Uterus (tissue), 2 donors: ENCODE measurements around the gene ADAMTS17.

Source experiments
- POLR2A ChIP-seq, 2 donors: fragments of 450-650 bp; IDR thresholded peaks; one replicate each; pipeline ENCODE4 v1.6.1; 2016; ENCODE audit warnings: antibody characterized with exemption in 2 of 2, mild to moderate bottlenecking in 1 of 2, moderate library complexity in 1 of 2
- TF ChIP-seq, protein P1 (sequence below), 4 experiments: fragments of 200-600 bp in 2 of 4; fragments of 450-650 bp in 2 of 4; sonication (generic) in 2 of 4; IDR thresholded peaks; one replicate each; pipeline ENCODE4 v1.5.1; 2016 to 2019; ENCODE audit warnings: antibody characterized with exemption in 4 of 4, mild to moderate bottlenecking in 2 of 4, moderate library complexity in 1 of 4

DNA sequence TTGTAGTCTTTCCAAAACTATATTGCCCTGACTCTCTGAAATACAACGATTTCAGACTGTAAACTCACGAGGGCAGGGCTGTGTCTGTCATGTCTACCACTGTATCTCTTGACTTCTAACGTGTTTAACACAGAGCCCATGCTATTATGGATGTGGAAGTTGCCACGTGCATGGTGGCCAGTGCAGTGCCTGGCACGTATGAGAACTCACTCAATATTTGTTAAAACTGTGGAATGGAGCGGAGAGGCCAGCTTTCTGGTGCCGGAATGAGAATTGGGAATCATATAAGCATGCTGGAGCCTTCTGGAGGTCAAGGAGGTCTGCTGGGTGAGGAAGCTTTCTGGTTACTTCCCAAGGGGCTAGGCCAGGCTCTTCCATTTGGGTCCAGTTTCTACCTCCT is 387.9 kb downstream of the ADAMTS17 start:
- TF ChIP-seq, protein P1, sequence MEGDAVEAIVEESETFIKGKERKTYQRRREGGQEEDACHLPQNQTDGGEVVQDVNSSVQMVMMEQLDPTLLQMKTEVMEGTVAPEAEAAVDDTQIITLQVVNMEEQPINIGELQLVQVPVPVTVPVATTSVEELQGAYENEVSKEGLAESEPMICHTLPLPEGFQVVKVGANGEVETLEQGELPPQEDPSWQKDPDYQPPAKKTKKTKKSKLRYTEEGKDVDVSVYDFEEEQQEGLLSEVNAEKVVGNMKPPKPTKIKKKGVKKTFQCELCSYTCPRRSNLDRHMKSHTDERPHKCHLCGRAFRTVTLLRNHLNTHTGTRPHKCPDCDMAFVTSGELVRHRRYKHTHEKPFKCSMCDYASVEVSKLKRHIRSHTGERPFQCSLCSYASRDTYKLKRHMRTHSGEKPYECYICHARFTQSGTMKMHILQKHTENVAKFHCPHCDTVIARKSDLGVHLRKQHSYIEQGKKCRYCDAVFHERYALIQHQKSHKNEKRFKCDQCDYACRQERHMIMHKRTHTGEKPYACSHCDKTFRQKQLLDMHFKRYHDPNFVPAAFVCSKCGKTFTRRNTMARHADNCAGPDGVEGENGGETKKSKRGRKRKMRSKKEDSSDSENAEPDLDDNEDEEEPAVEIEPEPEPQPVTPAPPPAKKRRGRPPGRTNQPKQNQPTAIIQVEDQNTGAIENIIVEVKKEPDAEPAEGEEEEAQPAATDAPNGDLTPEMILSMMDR (IDR thresholded peaks at IDR 0.05) = no peak
- no peak for TF ChIP-seq POLR2A (IDR thresholded peaks at IDR 0.05)
